ENCODE results near the gene SLC7A14. TPM values are rescaled to one million over a fixed set of nuclear protein-coding genes. Genes with fewer than 3 reads are reported as not detected.

The SLC7A14 gene
- total RNA-seq, 1 donor from 2014 or later, result 0.07 TPM

DNA sequence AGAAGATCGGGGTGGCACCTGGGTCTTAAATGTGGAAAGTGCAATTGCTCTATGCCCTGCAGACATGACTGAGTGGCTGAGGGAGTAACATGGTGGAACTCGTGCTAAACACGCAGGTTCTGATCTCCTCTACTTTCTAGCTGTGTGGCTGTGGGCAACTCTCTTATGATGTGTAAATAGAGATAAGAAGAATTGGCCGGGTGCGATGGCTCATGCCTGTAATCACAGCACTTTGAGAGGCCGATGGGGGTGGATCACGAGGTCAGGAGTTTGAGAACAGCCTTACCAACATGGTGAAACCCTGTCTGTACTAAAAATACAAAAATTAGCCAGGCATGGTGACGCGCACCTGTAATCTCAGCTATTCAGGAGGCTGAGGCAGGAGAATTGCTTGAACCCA is 99.5 kb downstream of the SLC7A14 start:
- no peaks in the 10 kb centered on the region for H3K36me3 Mint-ChIP-seq (ENCODE audit: low read depth)
- H3K27ac Mint-ChIP-seq (ENCODE audit: unreplicated experiment), result no peak overlapping the region
- H3K27me3 Mint-ChIP-seq (ENCODE audit: low read depth), result no peaks in the 10 kb centered on the region
- no peak overlapping the region for H3K4me3 Mint-ChIP-seq
- peaks cover 20% of the 10 kb centered on the region for H3K4me1 Mint-ChIP-seq
- no peaks in the 10 kb centered on the region for H3K9me3 Mint-ChIP-seq
- no peak for DNase-seq (ENCODE audit: low read depth, low spot score)
- TF ChIP-seq, protein P1, sequence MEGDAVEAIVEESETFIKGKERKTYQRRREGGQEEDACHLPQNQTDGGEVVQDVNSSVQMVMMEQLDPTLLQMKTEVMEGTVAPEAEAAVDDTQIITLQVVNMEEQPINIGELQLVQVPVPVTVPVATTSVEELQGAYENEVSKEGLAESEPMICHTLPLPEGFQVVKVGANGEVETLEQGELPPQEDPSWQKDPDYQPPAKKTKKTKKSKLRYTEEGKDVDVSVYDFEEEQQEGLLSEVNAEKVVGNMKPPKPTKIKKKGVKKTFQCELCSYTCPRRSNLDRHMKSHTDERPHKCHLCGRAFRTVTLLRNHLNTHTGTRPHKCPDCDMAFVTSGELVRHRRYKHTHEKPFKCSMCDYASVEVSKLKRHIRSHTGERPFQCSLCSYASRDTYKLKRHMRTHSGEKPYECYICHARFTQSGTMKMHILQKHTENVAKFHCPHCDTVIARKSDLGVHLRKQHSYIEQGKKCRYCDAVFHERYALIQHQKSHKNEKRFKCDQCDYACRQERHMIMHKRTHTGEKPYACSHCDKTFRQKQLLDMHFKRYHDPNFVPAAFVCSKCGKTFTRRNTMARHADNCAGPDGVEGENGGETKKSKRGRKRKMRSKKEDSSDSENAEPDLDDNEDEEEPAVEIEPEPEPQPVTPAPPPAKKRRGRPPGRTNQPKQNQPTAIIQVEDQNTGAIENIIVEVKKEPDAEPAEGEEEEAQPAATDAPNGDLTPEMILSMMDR (conservative IDR thresholded peaks at IDR 0.05), result no peak

DNA sequence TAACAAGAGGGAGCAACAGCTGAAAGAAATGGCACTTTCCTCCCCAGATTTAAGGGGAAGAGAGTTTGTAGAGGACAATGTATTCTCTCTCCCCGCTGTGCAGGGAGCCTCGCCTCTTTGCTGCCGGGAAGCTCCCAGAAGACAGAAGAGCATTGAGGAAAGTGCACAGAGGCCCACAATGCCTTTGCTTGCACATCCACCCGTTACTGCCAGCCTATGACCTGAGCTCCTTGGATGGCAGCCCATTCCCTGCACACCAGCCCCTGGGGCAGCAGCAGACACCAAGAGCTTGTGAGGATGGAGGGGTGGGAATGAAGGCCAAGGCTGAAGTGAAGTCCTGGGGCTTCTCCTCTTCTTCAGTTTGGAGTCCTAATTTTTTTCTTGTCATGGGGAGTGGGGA is 100.2 kb downstream of the SLC7A14 start:
- Mint-ChIP-seq H3K36me3 (ENCODE audit: low read depth) (no peaks in the 10 kb centered on the region), H3K27me3 (ENCODE audit: low read depth) (no peaks in the 10 kb centered on the region), H3K9me3 (no peaks in the 10 kb centered on the region), H3K27ac (ENCODE audit: unreplicated experiment) (no peak overlapping the region), H3K4me3 (no peak overlapping the region), H3K4me1 (peaks cover 20% of the 10 kb centered on the region)
- DNase-seq (ENCODE audit: low read depth, low spot score), result no peak
- TF ChIP-seq, protein P1 (conservative IDR thresholded peaks at IDR 0.05), result no peak

DNA sequence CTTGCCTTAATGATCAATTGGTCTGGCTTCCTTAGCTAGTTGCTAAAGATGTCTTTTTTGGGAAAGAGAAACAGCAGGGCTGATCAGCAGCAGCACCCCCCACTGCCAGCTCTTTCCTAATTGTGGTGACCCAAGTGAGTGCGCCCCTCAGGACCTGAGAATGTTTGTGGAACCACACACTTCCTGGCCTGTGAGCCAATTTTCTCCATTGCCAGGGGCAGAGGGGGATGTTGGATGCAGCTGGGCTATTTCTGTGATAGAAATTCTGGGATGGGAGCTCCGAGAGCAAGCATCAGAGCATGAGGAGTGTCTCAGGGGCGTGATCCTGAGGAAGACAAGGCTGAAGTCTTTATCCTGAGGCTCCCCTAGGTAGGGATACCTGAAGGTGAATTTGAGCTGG is 100.6 kb downstream of the SLC7A14 start:
- Mint-ChIP-seq H3K4me3 (no peak overlapping the region), H3K36me3 (ENCODE audit: low read depth) (no peaks in the 10 kb centered on the region), H3K4me1 (peaks cover 20% of the 10 kb centered on the region), H3K9me3 (no peaks in the 10 kb centered on the region), H3K27ac (ENCODE audit: unreplicated experiment) (no peak overlapping the region), H3K27me3 (ENCODE audit: low read depth) (no peaks in the 10 kb centered on the region)
- DNase-seq (ENCODE audit: low read depth, low spot score), result no peak
- TF ChIP-seq, protein P1 (conservative IDR thresholded peaks at IDR 0.05), result no peak

DNA sequence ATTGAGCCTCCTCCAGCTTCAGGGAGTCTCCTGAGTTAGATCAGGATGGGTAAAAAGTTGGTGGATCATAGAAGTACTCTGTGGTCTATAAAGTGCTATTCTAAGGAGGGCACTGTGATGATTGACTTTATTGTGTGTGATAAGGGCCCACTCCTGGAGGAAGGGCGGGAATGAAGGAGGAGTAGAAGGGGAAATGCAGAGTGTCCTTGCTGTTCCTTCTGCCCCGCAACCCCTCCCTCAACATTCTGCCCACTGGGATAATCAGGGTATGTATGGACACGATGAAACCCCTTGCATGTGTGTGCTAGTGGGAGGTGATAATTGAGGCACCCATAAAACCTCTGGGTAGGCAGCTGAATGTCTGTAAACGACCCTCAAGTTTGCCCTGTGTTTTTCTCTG is 101.0 kb downstream of the SLC7A14 start:
- no peak for DNase-seq (ENCODE audit: low read depth, low spot score)
- H3K36me3 Mint-ChIP-seq (ENCODE audit: low read depth), result no peaks in the 10 kb centered on the region
- H3K4me3 Mint-ChIP-seq, result no peak overlapping the region
- no peaks in the 10 kb centered on the region for H3K9me3 Mint-ChIP-seq
- peaks cover 20% of the 10 kb centered on the region for H3K4me1 Mint-ChIP-seq
- peak overlapping the region; percentile 83 for H3K27ac Mint-ChIP-seq (ENCODE audit: unreplicated experiment)
- TF ChIP-seq, protein P1 (conservative IDR thresholded peaks at IDR 0.05), result no peak
- H3K27me3 Mint-ChIP-seq (ENCODE audit: low read depth), result no peaks in the 10 kb centered on the region

DNA sequence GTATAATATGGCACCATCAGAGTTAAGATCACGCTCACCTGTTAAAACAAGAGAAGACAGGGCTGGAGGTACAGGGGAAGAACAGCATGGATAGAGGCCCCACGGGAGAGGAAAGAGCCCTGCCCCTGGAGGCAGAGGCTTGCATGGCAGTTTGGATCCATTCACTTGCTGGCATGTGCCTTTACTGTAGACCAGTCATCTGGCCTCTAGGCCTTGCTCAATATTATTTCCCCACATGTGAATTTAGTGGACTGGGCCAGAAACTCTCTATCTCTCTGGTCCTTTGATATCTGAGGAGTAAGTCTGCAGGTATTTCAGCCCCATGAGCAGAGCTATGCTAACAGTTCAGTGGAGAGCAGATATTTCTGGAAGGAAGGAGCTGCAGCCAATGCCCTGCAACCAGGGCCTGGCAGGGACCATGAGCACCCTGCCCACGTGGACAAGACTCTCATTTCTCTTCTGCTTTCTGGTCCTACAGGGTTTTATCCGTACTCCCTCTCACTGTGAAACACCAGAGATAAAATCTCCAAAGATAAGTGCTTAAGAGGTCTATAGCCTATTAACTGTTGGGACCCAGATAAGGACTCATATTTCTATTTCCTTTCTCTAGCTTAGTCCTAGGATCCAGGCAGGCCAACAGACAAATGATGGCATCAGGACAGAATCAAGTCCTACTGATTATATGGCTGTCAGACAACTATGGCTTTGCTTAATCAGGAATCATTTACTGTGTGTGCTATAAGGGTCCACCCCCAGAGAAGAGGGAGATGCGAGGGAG is 102.2 kb downstream of the SLC7A14 start:
- no peak for DNase-seq (ENCODE audit: low read depth, low spot score)
- Mint-ChIP-seq H3K4me1 (peaks cover 20% of the 10 kb centered on the region), H3K4me3 (no peak overlapping the region), H3K36me3 (ENCODE audit: low read depth) (no peaks in the 10 kb centered on the region), H3K27ac (ENCODE audit: unreplicated experiment) (no peak overlapping the region), H3K27me3 (ENCODE audit: low read depth) (no peaks in the 10 kb centered on the region), H3K9me3 (no peaks in the 10 kb centered on the region)
- TF ChIP-seq, protein P1 (conservative IDR thresholded peaks at IDR 0.05), result peak; percentile 31

Measured in neural crest cell (in vitro differentiated cells).